NCI-H345 (cell line): Measurements from ENCODE around the gene RTL5.

Source experiments
- DNase-seq: peaks from one replicate; lab custom pipeline; 2025; lab: John Stamatoyannopoulos, UW

RTL5 gene

GRCh38 chrX:72107841-72108595, 23.7 kb downstream of the RTL5 start:
- DNase-seq, result no peak

- no peak for DNase-seq
Measured at GRCh38 chrX:72107320-72107719, 24.4 kb downstream of the RTL5 start.

- no peak for DNase-seq
Measured at GRCh38 chrX:72105436-72105835, 26.3 kb downstream of the RTL5 start.

GRCh38 chrX:72102760-72103159, 29.0 kb downstream of the RTL5 start:
- DNase-seq, result no peak

GRCh38 chrX:72102126-72102525, 29.6 kb downstream of the RTL5 start:
- DNase-seq, result no peak

GRCh38 chrX:72101597-72102037, 30.1 kb downstream of the RTL5 start:
- no peak for DNase-seq

GRCh38 chrX:72100824-72101351, 30.8 kb downstream of the RTL5 start:
- no peak for DNase-seq

- peak; percentile 20 for DNase-seq
Measured at GRCh38 chrX:72100051-72100755, 31.5 kb downstream of the RTL5 start.

- DNase-seq, result no peak
Measured at GRCh38 chrX:72097098-72097497, 34.6 kb downstream of the RTL5 start.

- no peak for DNase-seq
Measured at GRCh38 chrX:72095370-72095769, 36.3 kb downstream of the RTL5 start.

- no peak for DNase-seq
Measured at GRCh38 chrX:72094894-72095293, 36.8 kb downstream of the RTL5 start.

- no peak for DNase-seq
Measured at GRCh38 chrX:72089254-72089653, 42.5 kb downstream of the RTL5 start.

GRCh38 chrX:72088761-72089160, 43.0 kb downstream of the RTL5 start:
- no peak for DNase-seq

GRCh38 chrX:72086995-72087394, 44.7 kb downstream of the RTL5 start:
- no peak for DNase-seq

GRCh38 chrX:72084114-72084513, 47.6 kb downstream of the RTL5 start:
- no peak for DNase-seq

- DNase-seq, result no peak
Measured at GRCh38 chrX:72083291-72083690, 48.4 kb downstream of the RTL5 start.

GRCh38 chrX:72081605-72082320, 50.0 kb downstream of the RTL5 start:
- DNase-seq, result no peak

GRCh38 chrX:72080800-72081199, 50.9 kb downstream of the RTL5 start:
- no peak for DNase-seq

- no peak for DNase-seq
Measured at GRCh38 chrX:72080150-72080549, 51.6 kb downstream of the RTL5 start.

- no peak for DNase-seq
Measured at GRCh38 chrX:72079607-72080006, 52.1 kb downstream of the RTL5 start.

- no peak for DNase-seq
Measured at GRCh38 chrX:72078411-72078810, 53.3 kb downstream of the RTL5 start.
